PC-9 (cell line): ENCODE data around the gene CAMTA1. TPM values are rescaled to one million over a fixed set of nuclear protein-coding genes. Genes with fewer than 3 reads are reported as not detected.

ENCODE experiments used
- BruUV-seq: library from RNA; stranded (reverse); fragments of 400-500 nt; replicated peaks from 2 replicates; lab custom pipeline; 2021; lab: Mats Ljungman, UMichigan
- CTCF ChIA-PET: fragments of 300-600 bp; sonication (Branson Sonifier 250); formaldehyde crosslinking; loops from one replicate; lab custom pipeline; 2022; ENCODE audit warnings: antibody characterized with exemption; lab: Charles Lee
- POLR2A ChIA-PET: fragments of 300-600 bp; sonication (Branson Sonifier 250); formaldehyde crosslinking; loops from one replicate; lab custom pipeline; 2022; ENCODE audit warnings: antibody characterized with exemption; ENCODE audit not compliant: unreplicated experiment; lab: Charles Lee
- DNase-seq, 2 experiments: peaks; one replicate each; pipeline versions ENCODE4 v3.0.0 to v3.0.0-alpha.2; 2015 to 2022; ENCODE audit warnings: mixed read lengths in 1 of 2
- H2AFZ ChIP-seq: fragments of 200-600 bp; sonication (generic); 2 replicates; pipeline ENCODE4 v1.8.1; 2017; ENCODE audit warnings: antibody characterized with exemption
- H3F3A ChIP-seq: fragments of 200-600 bp; sonication (generic); 2 replicates; pipeline ENCODE4 v1.8.1; 2017; ENCODE audit warnings: antibody characterized with exemption, mild to moderate bottlenecking, low read depth; ENCODE audit not compliant: insufficient read depth
- H3K27ac ChIP-seq: fragments of 200-600 bp; sonication (generic); 2 replicates; pipeline ENCODE4 v1.6.1; 2016; ENCODE audit warnings: mixed run types
- H3K27me3 ChIP-seq: fragments of 200-600 bp; sonication (generic); 2 replicates; pipeline ENCODE4 v1.6.1; 2016; ENCODE audit warnings: low read depth, mixed run types; ENCODE audit not compliant: insufficient read depth
- H3K36me3 ChIP-seq: fragments of 200-600 bp; sonication (generic); 2 replicates; pipeline ENCODE4 v1.6.1; 2016; ENCODE audit warnings: low read depth, mixed run types
- H3K4me1 ChIP-seq: fragments of 200-600 bp; sonication (generic); replicated peaks from 2 replicates; pipeline ENCODE4 v1.6.1; 2016; ENCODE audit warnings: mixed run types; ENCODE audit not compliant: insufficient read depth
- H3K4me2 ChIP-seq: fragments of 200-600 bp; sonication (generic); 2 replicates; pipeline ENCODE4 v1.6.1; 2017; ENCODE audit warnings: mixed run types
- H3K4me3 ChIP-seq: fragments of 200-600 bp; sonication (generic); 2 replicates; pipeline ENCODE4 v1.6.1; 2016; ENCODE audit warnings: mixed run types
- H3K79me2 ChIP-seq: fragments of 200-600 bp; sonication (generic); 2 replicates; pipeline ENCODE4 v1.6.1; 2017; ENCODE audit warnings: low read depth, mixed run types
- H3K9me2 ChIP-seq: fragments of 200-600 bp; sonication (generic); 2 replicates; pipeline ENCODE4 v1.8.1; 2017; ENCODE audit warnings: mild to moderate bottlenecking; ENCODE audit not compliant: insufficient read depth
- H3K9me3 ChIP-seq: fragments of 200-600 bp; sonication (generic); 2 replicates; pipeline ENCODE4 v1.8.1; 2016; ENCODE audit warnings: low read depth; ENCODE audit not compliant: insufficient read depth
- H4K20me1 ChIP-seq: fragments of 200-600 bp; sonication (generic); 2 replicates; pipeline ENCODE4 v1.8.1; 2017; ENCODE audit not compliant: insufficient read depth
- EZH2 ChIP-seq: fragments of 200-600 bp; sonication (generic); IDR thresholded peaks from 2 replicates; pipeline ENCODE4 v1.8.0; 2017; ENCODE audit warnings: antibody characterized with exemption, low read depth
- intact Hi-C: fragments of 100-400 bp; cut with micrococcal nuclease; formaldehyde crosslinking; loops from one replicate; pipeline ENCODE4 v1.10.0; 2022; ENCODE audit not compliant: unreplicated experiment
- total RNA-seq: library from RNA; stranded (reverse); gene quantifications from 2 replicates; pipeline ENCODE4 v1.2.3, GENCODE V29; 2021
- TF ChIP-seq, protein P1 (sequence below): fragments of 200-600 bp; sonication (generic); conservative IDR thresholded peaks from 2 replicates; pipeline ENCODE4 v1.6.1; 2017; ENCODE audit warnings: mixed run types, antibody characterized with exemption, mild to moderate bottlenecking, moderate library complexity

Gene CAMTA1
- total RNA-seq, 1 experiment from 2014 or later, result 72.3 TPM

DNA sequence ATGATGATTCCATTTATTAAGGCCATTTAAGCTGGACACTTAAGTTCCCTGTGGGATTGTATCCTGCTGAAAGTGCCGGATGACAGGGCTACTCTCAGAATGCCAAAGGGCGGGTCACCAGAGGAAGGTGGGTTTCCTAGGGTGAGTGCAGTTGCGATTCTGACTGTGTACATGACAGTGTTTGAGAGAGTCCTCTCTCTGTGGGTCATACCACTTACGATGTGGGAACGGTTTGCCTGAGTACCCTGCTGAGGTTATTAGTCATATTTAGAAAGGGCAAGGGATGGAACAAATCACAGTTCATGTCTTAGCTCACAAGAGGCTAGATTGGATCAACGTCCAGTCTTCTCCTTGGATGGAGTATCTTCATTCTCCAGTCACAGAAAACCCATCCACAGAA is 461.9 kb downstream of the CAMTA1 start:
- peaks cover 56% of the 10 kb centered on the region for H3K27me3 ChIP-seq
- CTCF ChIA-PET, result no interaction called here

DNA sequence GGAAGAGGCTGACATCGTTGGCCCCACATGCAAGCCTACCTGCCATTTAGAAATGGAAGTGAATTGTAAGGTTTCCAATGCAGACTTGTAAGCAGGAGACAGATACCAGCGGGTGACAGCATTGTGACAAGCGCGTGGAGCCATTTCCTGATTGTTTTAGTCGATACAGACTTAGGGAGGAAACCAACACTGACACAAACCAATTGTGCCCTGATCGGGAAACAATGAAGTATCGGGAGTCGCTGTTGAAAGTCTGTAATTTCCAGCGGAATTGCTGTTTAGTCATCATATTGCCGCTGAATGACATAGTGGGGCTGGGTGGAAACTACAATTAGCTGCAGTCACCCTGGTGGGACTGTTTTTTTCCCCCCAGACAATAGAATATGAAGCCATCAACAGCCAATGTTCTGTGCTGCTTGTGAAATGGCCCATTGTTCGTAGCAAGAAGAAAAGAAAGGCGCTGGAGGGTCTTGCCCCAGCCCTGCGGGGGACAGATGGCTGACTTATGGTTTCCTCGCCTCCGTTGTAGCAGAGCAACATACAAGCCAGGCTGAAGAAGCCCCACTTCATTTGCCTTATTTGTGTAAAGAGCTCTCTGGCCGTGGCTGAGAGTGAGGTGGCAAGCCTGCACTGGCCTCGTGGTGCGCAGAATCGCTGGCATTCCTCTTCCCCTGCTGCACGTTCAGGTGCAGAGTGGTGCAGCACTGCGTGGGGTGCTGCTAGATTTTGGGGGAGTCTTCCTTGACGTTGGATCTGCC is 462.7 kb downstream of the CAMTA1 start:
- H2AFZ ChIP-seq, result no peak overlapping the region
- H3K27ac ChIP-seq, result no peak overlapping the region
- H3K9me3 ChIP-seq, result no peaks in the 10 kb centered on the region
- H3K36me3 ChIP-seq, result no peaks in the 10 kb centered on the region
- H3K4me2 ChIP-seq, result no peak overlapping the region
- intact Hi-C loops, result no loop called here
- no peaks in the 10 kb centered on the region for H3K9me2 ChIP-seq
- no peaks in the 10 kb centered on the region for H4K20me1 ChIP-seq
- peaks cover 64% of the 10 kb centered on the region for H3K27me3 ChIP-seq
- no peak overlapping the region for H3K4me3 ChIP-seq
- TF ChIP-seq, protein P1, sequence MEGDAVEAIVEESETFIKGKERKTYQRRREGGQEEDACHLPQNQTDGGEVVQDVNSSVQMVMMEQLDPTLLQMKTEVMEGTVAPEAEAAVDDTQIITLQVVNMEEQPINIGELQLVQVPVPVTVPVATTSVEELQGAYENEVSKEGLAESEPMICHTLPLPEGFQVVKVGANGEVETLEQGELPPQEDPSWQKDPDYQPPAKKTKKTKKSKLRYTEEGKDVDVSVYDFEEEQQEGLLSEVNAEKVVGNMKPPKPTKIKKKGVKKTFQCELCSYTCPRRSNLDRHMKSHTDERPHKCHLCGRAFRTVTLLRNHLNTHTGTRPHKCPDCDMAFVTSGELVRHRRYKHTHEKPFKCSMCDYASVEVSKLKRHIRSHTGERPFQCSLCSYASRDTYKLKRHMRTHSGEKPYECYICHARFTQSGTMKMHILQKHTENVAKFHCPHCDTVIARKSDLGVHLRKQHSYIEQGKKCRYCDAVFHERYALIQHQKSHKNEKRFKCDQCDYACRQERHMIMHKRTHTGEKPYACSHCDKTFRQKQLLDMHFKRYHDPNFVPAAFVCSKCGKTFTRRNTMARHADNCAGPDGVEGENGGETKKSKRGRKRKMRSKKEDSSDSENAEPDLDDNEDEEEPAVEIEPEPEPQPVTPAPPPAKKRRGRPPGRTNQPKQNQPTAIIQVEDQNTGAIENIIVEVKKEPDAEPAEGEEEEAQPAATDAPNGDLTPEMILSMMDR, result no peak
- no peak for TF ChIP-seq EZH2
- H3F3A ChIP-seq, result no peaks in the 10 kb centered on the region
- ChIA-PET POLR2A (no interaction called here), CTCF (no interaction called here)
- no peaks in the 10 kb centered on the region for H3K79me2 ChIP-seq
- no TSS peak for BruUV-seq
- DNase-seq, result no peak
- no peaks in the 10 kb centered on the region for H3K4me1 ChIP-seq

More for the DNA sequence above, 461.9 kb downstream of the CAMTA1 start:
- no peak for DNase-seq
- POLR2A ChIA-PET, result no interaction called here
- Histone ChIP-seq H3K27ac (no peak overlapping the region), H2AFZ (no peak overlapping the region), H3F3A (no peaks in the 10 kb centered on the region), H3K79me2 (no peaks in the 10 kb centered on the region), H3K36me3 (no peaks in the 10 kb centered on the region), H3K4me3 (no peak overlapping the region), H3K9me3 (no peaks in the 10 kb centered on the region), H4K20me1 (no peaks in the 10 kb centered on the region), H3K4me2 (no peak overlapping the region), H3K4me1 (no peaks in the 10 kb centered on the region), H3K9me2 (no peaks in the 10 kb centered on the region)
- TF ChIP-seq, protein P1, result no peak
- TF ChIP-seq EZH2, result no peak
- no TSS peak for BruUV-seq
- intact Hi-C loops, result no loop called here

DNA sequence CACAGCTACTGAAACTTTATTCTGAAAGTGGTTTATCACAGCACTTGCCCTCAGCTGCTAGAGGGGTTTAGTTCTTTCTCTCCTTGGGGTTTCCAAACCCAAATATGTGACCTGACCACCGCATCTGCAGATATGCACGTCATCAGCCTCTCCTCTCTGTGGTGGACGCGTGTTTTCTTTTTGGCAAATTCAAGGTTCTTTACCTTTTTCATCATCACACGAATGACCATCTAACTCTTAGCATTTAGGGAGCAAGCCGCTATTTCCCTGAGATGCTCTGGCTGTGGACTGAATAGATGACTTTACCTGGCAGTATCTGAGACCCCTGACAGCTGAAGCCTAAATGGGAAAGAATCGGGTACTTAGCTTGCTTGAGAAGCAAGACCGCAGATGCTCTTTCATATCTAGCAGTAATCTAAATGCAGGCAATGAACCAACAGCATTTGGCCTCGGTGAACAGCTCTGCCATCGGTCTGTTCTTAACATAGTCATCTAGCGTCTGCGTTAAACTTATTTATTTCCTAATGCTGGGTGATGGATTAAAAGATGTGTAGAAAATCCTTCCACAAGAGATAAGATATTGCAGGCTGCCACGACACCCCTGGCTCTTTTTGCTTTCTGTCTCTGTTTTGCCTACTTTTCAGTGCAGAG is 463.4 kb downstream of the CAMTA1 start:
- H4K20me1 ChIP-seq, result no peaks in the 10 kb centered on the region
- no peak overlapping the region for H3K27ac ChIP-seq
- ChIA-PET CTCF (no interaction called here), POLR2A (no interaction called here)
- H3K79me2 ChIP-seq, result no peaks in the 10 kb centered on the region
- no peaks in the 10 kb centered on the region for H3F3A ChIP-seq
- DNase-seq, result no peak
- H2AFZ ChIP-seq, result no peak overlapping the region
- TF ChIP-seq, protein P1, result no peak
- TF ChIP-seq EZH2, result no peak
- H3K4me1 ChIP-seq, result no peaks in the 10 kb centered on the region
- H3K36me3 ChIP-seq, result no peaks in the 10 kb centered on the region
- intact Hi-C loops, result no loop called here
- no peak overlapping the region for H3K4me3 ChIP-seq
- H3K9me2 ChIP-seq, result no peaks in the 10 kb centered on the region
- peaks cover 69% of the 10 kb centered on the region for H3K27me3 ChIP-seq
- H3K4me2 ChIP-seq, result no peak overlapping the region
- no peaks in the 10 kb centered on the region for H3K9me3 ChIP-seq
- no TSS peak for BruUV-seq
